ENCODE measurements around the gene PDE4D.

PDE4D gene

DNA sequence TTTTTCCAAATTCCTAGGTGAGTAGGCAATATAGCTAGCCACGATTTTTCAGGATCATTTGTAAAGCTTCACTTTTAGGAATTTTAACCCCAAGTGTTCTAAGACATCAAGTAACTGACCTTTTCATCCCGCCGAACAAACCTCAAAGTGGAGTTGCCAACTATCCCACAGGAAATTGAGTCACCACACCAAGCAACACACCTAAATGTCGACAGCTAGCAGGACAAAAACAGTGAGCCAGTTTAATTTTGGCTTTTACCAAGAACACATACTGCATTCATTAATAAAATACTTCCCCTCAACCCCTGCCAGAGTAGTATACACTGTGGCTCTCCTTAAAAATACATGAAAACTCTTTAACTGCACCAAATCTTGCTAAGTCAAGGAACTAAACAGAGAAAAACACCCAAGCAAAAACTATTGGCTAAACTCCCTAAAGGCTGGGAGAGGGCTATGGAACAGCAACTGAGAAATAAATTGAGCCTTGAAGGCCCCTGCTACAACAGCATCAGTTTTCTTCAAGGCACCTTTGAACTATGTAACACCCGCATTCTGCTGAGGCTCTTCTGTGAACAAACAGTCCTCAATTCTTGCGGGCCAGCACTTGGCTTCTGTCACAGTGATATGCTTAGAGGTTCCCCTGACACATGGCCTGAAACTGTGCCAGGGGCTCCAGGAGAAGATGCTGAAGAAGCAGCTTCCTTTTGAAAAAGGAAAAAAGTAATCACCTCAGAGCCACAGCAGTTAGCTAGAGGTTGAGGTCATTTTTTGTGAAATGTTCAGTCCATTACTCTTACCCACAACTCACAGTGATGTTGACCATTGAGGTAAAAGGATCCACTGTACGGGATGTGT lies 851.1 kb downstream of the PDE4D start:
- DNase-seq (ENCODE audit: low read depth, low spot score): no peak

DNA sequence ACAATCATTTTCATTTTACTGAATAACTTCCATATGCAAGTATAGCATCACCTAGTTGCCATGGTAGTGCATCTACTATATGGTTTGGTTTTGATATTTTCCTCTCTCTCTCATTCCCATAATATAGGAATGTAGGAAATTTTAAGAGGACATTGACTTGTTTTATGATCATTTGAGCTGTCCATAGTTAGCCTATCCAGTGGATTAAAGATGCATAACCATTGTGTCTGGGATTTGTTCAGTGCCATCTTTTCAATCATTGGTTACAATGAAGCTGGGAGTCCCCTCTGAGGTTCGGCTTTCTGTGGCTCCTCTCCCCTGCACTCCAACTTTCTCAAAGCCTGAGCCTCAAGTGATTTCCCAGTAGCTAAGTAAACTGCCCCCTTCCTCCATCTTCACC lies 852.2 kb downstream of the PDE4D start:
- DNase-seq (ENCODE audit: low read depth, low spot score): no peak

DNA sequence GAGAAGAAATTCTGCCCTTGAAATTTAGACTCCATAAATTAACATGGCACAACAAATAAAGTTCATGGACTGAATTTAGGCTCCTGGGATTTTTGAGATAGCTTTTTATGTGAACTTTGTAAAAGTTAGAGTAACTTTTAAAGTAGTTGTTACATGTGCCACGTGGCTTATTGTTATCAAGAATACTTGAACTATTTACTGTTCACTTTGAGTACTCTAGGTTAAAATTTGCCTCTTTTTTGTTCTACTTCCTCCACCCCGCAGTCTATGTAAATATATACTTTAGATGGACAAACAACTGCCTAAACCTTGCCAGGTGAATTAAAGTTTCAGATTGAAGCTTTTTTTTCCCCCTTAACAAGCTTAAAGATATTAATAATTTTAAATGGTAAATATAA lies 852.7 kb downstream of the PDE4D start:
- DNase-seq (ENCODE audit: low read depth, low spot score): no peak

- no peak for DNase-seq (ENCODE audit: low read depth, low spot score)
Observed at GRCh38 chr5:59040024-59040803, 853.3 kb downstream of the PDE4D start.

DNA sequence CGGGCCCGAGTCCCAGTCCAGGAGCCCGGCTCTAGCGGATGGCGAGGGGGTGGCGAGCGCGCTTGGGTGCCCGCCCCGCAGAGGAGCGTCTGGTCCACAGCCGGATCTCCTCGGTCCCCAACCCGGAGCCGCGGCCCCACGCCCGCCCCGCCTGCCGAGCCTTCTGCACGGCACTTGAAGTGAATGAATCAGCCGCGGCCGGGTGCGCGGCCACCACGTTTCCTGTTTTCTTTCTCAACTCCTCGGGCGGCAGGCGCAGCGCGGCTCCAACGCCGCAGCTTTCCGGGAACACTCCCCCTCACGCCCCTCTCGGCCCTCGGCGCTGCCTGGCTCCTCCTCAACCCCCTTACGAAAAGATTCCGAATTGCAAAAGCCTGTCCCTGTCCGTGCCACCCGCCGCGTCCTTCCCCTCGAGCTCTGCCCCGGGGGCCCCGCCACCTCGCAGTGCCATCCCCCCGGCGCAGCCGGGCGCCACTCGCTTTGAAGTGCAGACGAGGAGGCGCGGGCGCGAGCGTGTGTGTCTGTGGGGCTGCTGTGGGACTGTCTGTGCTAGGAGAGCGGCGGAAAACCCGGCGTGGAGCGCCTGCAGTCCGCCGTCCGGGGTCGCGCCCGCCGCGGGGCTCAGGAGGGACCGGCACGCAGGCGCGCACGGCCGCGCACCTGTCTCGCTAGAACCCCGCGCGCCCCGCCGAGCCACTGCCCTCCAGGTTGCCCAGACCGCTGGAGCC lies 854.1 kb downstream of the PDE4D start:
- peak; percentile 52 for DNase-seq (ENCODE audit: low read depth, low spot score)

DNA sequence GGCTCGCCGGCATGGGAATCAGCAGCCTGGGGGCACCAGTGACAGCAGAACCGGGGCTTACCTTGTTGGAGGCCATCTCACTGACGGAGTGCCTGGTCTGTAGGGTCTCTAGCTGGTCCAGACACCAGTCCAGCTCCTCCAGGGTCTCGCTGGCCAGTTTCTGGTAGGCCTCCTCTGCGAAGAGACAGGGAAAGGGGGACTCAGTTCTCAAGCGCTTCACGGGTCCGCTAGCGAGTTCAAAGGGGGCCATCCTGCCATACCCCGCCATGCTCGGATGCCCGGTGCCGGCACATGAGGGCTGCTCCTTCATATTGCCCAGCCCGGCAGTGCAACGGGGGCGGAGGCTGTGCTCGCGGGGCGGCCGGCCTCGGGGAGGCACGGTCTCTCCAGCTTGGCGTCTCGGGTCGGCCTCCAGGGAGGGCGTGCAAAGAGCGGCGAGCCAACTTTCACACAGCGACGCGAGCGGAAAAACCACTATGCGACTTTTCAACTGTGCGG lies 854.7 kb downstream of the PDE4D start:
- DNase-seq (ENCODE audit: low read depth, low spot score): no peak

DNA sequence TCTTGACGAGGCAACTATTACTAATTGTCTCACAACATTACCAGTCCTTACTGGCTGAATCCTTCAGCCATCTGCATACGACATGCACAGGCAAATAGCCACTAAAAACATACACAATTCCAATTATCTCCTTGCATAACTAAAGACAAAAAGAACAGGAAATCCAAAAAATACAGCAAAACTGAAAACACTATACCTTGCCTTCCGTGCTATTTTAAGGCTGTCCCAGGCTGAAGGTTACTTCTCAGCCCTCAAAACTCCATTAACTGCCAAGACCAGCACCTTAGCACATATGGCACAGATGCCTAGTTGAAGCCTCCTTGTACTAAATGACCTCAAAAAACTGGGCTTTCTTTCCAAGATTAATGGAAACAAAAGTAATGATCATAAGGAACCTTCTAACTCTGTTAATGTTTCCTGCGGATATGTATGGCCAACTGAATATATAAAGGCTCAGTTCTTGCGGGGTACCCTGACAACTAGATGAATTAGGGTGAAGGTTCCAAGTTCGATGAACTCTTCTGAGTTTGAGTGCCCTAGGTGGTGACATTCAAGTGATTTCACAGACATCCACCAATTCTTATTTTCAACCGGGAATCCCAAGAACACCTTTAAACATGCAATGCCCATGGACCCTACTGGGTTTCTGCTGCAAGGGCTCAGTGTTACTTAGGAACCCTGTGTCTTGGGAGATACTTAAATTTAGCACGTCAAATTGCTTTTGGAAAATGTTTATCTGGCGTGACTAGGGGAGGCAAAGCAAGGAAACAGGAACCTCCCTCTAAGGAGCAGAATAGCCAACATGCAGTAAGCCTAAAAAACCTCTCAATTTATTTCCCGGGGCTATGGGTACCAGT lies 855.4 kb downstream of the PDE4D start:
- DNase-seq (ENCODE audit: low read depth, low spot score): no peak

DNA sequence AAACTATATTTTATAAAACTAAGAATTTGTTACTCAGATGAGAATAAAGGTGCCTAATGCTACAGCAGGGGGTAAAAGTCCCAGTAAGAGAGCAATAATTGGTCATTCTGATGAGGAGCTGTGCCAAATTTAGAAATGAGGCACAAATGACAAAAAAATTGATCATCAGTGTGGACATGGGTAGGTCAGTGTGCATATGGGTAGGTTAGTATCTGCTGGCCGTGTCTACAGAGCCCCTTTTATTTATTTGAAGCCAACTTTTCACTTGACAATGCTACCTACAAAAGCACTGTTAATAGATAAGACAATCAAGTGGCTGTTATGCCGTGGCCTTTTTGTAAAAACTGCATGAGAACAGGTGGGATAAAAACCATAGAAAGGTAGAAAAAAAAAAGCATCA lies 856.1 kb downstream of the PDE4D start:
- no peak for DNase-seq (ENCODE audit: low read depth, low spot score)

DNA sequence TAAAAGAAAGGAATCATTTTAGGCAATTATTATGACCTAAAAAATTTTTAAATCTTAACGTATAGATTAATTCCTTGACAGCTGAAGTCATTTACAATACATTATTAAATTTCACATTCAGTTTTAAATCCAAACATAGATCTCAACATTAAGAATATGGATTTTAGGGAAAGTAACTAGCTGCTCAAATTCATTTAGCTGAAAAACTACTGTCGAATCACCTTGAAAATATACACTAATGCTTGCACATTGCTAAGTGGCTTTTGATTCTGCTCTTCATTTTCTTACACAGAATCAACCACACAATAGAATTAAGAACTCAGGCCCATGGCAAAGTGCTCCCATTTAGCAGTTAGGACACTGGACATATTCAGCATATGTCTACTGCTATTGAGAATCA lies 856.5 kb downstream of the PDE4D start:
- no peak for DNase-seq (ENCODE audit: low read depth, low spot score)

DNA sequence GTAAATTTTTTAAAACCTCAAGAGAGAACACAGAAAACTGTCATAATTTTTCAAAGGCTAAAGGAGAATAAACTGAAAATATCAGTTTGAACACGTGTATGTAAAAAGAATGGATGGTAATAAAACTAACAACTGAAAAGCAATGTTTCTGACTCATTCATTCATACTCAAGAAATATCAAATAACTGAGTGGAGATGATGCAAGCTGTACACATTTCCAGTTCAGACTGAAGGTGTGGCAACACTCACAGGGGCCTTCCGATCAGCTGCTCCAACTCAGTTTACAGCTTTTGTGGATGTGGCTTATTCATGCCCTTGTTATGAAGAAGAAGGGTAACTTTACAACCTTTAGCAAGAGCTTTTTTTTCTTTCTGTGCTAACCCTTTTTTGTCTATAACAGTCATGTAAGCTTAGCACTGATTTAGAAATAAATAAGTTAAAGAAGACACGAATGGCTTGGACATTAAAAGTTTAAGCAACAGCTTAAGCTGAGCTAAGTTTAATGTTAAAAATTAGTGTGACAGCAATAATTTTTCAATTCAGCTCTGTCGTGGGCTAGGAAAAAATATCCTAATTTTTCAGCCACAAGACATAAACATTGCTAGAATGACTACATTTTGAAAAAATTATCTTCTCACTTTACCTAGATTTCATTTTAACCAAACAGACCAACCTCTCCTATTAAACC lies 857.1 kb downstream of the PDE4D start:
- DNase-seq (ENCODE audit: low read depth, low spot score): no peak

DNA sequence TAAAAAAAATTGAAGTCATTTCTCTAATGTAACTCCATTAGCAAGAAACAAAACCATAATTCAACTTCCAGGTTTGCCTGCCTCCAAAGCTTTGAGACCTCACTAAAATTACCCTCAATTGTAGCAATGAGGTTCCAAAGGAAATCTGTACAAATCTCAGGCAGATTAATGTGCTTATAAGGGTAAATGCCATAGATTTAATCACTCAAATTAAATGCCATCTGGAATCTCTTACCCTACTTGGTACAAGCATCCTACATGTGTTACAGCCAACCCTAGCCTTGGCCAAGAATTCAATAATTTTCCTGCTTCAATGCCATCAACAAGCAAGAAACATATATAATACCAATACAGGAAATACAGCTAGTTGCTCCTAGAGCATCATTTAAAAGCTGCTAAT lies 857.8 kb downstream of the PDE4D start:
- no peak for DNase-seq (ENCODE audit: low read depth, low spot score)

DNA sequence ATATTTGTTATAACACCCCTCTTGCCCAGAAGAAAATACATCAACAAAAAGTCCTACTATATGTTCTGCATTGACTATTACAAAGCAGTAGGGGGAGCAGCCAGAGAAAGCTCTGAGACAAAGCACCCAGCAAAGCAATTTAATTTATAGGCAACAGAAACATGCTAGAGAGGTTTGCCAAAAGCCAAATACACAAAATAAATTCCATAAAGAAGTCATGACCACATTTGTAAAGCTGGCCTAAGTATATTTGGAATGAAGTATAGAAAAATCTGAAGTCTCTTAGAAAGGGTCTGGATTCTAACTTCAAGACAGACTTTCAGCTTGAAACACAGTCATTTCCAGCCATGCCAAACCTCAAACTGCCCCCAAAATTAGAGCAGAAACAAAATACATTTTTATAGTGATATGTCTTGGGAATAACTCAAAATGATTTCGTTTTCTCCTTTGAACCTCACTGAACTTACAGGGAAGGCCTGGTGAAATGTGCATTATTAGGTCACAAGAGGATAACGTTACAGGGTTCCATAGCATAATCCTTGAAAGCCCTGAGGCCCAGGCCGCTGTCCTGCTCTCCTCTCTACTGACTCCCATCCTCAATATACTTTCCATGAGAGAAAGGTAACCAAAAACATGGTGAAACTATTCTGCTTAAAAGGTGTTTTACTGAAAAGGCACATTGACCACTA lies 858.9 kb downstream of the PDE4D start:
- no peak for DNase-seq (ENCODE audit: low read depth, low spot score)

DNA sequence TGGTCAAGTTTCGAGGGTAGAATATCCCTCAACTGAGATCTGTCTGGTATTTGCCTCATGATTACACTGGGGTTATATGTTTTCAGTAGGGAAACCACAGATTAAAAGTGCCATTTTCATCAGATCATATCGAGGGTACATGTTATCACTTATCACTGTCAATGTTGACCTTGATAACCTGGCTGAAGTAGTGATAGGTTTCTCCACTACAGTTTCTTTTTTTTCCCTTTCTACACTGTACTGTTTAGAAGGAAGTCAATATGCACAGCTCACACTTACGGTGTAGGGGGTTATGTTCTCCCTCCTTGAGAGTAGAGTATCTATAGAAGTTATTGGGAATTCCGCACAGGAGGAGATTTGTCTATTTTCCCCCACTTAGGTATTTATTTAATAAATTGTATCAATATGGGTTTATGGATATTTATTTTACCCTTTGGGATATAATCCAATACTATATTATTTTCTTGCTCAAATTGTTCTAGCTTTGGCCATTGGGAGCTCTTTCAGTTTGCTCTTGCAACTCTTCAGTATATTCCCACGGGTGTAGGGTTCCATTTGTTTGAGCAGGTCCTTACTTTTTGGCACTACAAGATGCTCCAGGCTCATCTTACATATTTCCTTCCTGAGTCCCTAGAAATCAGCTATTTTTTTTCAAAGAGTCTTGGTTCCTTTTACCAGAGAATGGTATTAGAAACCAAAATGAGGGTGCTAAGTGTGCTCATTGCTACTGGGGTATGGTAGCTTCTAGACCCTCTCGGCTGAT lies 866.2 kb downstream of the PDE4D start:
- no peak for DNase-seq (ENCODE audit: low read depth, low spot score)

DNA sequence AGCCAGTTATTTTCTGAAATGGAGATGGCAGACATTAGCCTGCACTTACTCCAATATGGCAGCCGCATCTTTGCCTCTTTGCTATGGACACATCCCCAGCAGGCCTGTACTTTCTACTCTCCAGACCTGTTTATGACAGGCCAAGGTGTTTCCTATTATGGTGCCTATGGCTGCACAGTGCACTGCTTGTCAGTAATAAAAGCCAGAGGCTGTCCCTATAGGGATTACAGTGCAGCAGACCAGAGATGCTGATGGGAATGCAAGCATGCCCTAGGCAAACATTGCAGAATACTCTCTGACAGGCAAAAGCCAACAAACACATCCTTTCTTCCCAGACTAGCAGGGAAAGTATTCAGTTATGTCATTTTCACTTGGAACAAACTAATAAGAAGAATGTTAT lies 867.8 kb downstream of the PDE4D start:
- DNase-seq (ENCODE audit: low read depth, low spot score): no peak

DNA sequence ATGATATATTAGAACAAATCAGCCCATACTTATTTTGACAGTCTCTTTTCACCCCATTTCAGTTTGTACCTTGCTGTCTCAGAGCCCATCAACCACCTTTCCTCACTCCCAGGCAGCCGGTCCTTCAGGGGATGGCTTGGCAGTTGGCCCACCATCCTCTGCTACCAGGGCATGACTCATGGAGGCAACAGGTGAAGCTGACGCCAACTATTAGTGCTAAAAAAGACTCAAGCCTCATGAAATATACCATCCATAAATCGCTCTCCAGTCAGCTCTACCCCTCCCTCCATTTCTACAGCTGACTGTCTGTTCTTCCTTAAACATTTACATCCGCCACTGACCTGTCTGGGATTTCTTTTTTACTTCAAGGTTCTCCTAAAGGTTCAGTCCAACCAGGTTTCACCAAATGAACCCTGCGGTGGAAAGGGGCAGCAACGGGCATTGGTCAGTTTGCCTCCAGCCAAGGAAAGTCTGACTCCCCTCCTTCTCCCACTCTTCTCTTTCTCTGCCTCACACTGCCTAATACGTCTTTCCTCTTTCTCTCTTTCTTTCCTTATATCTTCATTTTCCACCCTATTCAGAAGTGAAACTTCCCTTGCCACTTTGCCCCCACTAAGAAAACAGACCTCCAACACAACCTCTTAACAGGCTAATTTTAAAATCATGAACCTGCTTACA lies 871.5 kb downstream of the PDE4D start:
- DNase-seq (ENCODE audit: low read depth, low spot score): no peak

GRCh38 chr5:59021286-59021673 lies 872.2 kb downstream of the PDE4D start:
- DNase-seq (ENCODE audit: low read depth, low spot score): no peak

DNA sequence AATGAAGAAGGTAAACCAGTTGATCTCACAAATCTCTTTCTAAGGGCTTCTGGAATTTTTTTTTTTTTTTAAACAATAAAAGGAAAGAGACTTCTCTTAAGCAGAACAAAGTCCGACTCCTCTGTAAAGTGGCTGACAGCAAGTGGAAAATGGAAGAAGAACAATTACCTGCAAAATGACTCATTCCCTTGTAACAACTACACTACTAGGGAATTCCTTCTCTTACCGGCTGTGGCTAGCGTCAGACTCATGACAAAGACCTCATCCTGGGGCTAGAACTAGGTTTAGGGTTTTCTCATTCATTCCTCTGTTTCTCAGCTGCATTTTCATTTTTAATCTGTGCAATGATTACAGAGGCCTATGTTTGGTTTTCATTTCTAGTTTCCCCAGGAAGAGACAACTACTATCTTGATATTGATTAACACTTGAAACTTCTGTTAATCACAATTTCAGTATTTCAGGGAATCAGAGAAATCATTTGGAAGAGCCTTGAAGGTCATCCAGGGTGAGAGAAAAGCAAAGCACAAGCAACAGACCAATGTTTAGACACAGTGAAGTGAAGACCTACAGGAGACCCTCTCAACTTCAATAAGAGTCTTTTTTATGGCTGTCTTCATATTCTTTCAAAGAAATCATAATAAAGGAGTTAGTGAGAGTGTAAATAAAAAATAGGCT lies 872.8 kb downstream of the PDE4D start:
- DNase-seq (ENCODE audit: low read depth, low spot score): no peak

DNA sequence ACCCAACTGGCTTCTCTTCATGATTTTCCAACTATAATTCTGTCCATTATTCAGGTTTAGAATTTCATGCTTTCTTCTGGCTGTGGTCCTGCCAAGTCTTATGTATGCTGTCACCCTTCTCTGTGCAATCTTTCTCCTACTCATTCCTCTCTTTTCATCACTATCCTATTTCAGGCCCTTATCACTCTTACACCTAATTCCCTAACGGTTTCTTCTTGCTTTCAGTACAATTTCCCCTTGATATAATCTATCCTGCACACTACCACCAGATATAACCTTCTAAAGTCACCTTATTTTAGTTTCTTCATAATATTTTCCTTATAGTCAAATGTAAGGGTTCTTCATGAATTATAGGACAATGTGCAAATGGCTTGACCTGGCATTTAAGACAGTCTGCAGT lies 874.4 kb downstream of the PDE4D start:
- no peak for DNase-seq (ENCODE audit: low read depth, low spot score)
